OCI-LY7 (cell line): ENCODE measurements around the gene GAP43.

Experiments
- CTCF ChIP-seq: fragments of 200-600 bp; sonication (generic); conservative IDR thresholded peaks from 2 replicates; pipeline ENCODE4 v1.5.1; 2014; ENCODE audit warnings: mild to moderate bottlenecking, antibody characterized with exemption, low read length, moderate library complexity, mixed read lengths
- EZH2phosphoT487 ChIP-seq: fragments of 200-600 bp; sonication (generic); IDR thresholded peaks from 2 replicates; pipeline ENCODE4 v1.6.1; 2018; ENCODE audit warnings: low read depth, borderline replicate concordance, mild to moderate bottlenecking, mixed run types, antibody characterized with exemption, low read length, moderate library complexity, mixed read lengths

- TF ChIP-seq CTCF, result no peak
- TF ChIP-seq EZH2phosphoT487, result no peak
These were observed 60.5 kb downstream of the GAP43 start for GRCh38 chr3:115683773-115684172.
